Adipose tissue (tissue), 3 donors: ENCODE results near the gene ENO2. TPM values are rescaled to one million over a fixed set of nuclear protein-coding genes. Genes with fewer than 3 reads are reported as not detected.

Source experiments
- H3K27ac ChIP-seq: one replicate; pipeline ENCODE4 v1.5.1; 2013; ENCODE audit warnings: low read depth, low read length
- whole genome bisulfite sequencing, 3 donors: extraction: QIAGEN DNeasy Blood & Tissue Kit; methylation state at CpG; one replicate each; pipeline ENCODE4 v1.1.7; 2013; 5-methylcytosine and 5-hydroxymethylcytosine counted together
- polyA plus RNA-seq, 3 donors: library from polyadenylated mRNA; stranded (reverse); fragments of 200-250 nt; gene quantifications; one replicate each; pipeline ENCODE4 v1.2.3, GENCODE V29; 2013
- donor health status: healthy with polysubstance abuse.
- donor health status: Bipolar disorder and iron deficiency.
- donor health status: healthy.

ENO2 gene
- polyA plus RNA-seq, 3 donors: 2.6 to 11.9 (median 4.1) TPM

DNA sequence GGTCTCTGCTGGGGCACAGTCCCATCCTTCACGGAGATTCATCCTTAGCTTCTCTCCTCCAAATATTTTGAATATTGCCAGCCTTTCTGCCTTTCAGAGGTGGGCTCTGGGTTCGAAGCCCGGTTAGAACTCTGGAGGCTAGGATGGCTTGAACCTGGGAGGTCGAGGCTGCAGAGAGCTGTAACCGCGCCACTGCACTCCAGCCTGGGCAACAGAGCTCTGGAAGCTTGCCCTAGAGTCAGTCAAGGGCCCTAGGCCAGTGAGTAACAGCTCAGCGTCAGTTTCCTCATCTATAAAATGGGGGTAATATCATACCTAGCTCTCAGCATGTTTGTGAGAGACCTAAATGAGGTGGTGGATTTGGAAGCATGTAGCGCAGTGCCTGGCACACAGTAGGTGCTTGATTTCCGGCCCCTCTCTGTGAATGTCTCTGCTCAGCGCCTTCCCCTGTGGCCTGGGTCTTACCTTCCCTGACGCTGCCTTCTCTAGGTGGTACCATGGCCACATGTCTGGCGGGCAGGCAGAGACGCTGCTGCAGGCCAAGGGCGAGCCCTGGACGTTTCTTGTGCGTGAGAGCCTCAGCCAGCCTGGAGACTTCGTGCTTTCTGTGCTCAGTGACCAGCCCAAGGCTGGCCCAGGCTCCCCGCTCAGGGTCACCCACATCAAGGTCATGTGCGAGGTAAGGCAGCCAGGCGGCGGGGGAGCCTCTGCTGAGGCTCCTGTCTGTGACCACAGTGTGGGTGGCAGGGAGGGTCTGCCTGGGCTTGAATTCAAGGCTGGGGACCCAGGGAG, 40.1 kb downstream of the ENO2 start:
- WGBS, 3 donors: 80 to 84% (median 81%) methylated on average over 21 of the region's 21 CpGs
- H3K27ac ChIP-seq: no peak overlapping the region

DNA sequence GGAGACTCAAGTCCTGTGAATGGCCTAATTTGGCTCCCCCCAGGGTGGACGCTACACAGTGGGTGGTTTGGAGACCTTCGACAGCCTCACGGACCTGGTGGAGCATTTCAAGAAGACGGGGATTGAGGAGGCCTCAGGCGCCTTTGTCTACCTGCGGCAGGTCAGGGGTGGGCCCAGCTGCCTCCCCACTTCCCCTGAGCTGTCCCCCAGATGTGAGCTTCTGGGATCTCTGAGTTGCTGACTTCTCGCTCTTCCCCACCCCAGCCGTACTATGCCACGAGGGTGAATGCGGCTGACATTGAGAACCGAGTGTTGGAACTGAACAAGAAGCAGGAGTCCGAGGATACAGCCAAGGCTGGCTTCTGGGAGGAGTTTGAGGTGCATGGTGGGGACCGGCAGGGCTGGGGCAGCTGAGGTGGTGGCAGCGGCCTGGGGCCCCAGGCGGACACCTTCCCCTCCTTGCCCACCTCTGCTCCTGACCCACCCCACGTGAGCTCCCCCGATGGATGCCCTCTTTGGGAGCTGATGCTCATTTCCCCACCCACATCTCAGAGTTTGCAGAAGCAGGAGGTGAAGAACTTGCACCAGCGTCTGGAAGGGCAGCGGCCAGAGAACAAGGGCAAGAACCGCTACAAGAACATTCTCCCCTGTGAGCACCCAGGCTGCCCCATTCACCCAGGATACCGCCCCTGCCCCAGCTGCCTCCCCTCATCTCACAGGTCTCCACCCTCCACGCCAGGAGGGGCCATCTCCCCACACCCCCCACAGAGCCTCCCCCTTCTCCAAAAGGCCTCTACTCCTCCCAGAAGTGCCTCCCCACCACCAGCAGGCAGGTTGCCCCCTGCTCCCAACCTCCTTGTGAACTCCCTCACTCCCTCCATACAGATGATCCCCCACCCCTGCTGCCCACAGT, 41.0 kb downstream of the ENO2 start:
- H3K27ac ChIP-seq: no peak overlapping the region

DNA sequence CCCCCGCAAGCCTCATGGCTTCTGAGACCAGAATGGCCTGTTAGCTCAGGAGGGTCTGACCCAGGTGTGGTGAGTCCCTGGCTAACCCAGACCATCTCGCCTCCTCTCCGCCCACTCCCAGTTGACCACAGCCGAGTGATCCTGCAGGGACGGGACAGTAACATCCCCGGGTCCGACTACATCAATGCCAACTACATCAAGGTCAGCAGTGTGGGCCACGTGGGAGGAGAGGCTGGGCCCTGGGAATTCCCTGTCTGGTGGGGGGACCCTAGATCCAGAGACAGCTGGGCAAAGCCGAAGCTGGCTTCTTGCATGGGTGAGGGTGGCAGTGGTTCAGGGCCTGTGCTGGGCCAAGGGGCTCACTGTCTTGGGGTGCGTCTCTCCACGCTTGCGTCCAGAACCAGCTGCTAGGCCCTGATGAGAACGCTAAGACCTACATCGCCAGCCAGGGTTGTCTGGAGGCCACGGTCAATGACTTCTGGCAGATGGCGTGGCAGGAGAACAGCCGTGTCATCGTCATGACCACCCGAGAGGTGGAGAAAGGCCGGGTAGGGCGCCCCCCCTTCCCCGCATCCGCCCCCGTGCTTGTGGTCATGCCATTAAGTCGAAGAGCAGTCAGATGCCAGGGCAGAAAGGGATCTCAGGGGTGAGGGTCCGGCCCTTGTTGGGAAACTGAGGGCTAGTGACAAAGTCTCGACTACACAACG, 41.8 kb downstream of the ENO2 start:
- 72 to 84% (median 73%) methylated on average over 28 of the region's 28 CpGs for WGBS, 3 donors
- H3K27ac ChIP-seq: no peak overlapping the region

More for the DNA sequence above, 41.0 kb downstream of the ENO2 start:
- 86 to 94% (median 86%) methylated on average over 21 to 22 of the region's 22 CpGs for WGBS, 3 donors

DNA sequence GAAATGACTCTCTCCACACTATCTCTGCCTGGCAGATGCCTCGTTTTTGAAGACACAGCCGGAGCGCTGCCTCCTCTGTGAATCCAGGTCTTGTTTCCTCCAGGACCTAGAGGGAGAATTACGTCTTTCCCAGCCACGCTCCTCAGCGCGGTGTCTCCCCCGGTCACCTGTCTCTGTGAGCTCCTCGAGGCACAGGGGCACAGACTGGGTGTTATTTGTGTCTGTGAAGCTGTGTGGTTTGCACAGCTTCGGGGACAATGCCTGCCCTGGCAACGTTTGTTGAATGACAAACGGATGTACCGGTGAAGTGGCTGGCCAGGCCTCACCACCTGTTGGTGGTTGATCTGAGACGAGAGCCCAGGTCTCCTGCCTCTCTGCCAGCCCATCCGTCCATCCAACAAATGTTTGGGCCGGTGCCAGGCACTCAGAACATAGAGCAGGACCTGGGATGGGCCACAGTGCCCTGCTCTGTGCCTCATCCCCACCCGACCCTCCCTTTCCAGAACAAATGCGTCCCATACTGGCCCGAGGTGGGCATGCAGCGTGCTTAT, 42.8 kb downstream of the ENO2 start:
- H3K27ac ChIP-seq: no peak overlapping the region
- 85 to 88% (median 85%) methylated on average over 20 of the region's 20 CpGs for WGBS, 3 donors

DNA sequence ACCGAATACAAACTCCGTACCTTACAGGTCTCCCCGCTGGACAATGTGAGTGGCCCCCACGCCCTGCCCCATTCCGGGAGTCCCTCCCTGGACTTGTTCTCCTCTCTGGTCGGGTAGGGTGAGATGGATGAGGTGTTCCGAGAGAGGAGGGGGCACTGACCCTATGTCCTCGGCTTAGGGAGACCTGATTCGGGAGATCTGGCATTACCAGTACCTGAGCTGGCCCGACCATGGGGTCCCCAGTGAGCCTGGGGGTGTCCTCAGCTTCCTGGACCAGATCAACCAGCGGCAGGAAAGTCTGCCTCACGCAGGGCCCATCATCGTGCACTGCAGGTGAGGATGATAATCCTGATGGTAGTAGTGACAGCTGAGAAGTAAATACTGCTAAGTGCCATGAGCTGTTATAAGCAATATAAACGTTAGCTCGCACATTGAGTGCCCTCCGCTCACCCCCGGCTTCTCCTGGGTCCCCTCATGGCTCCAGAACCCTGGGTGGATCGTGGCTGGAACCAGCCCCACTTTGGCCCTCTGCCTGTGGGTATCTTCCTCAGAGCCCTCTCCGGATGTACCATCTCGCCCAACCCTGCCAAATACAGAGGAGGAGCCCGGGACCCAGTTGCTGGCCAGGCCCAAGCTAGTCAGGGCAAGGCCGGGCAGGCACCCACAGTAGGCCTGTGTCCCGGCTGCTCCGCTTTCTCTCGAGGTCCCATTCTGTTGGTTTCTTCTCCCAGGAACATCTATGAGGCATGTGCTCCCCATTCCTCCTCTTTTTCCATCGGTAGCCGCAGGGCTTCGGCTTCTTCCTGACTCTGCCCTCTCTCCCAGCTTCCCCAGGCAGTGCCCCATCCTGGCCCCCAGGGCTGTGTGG, 43.6 kb downstream of the ENO2 start:
- H3K27ac ChIP-seq: no peak overlapping the region

DNA sequence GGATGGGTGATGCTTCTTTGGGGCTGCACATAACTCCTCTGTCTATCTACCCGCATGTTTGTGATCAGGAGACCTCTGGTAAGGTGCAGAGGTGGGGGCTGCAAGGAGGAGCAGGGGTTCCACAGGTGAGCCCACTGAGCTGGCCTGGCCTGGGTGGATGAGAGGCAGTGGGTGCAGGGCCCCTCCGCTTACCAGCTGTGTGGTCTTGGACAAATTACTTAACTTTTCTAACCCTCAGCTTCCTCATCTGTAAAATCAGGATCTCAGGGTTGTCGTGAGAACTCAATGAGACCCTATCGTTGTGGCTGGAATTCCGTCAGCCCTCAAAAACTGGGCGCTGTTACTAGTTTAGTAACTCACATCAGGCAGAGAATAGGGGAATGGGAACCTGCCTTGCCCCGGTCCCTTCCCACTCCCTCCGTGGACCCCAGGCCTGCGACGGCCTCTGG, 44.3 kb downstream of the ENO2 start:
- 39 to 82% (median 41%) methylated on average over 10 of the region's 10 CpGs for WGBS, 3 donors
- no peak overlapping the region for H3K27ac ChIP-seq

More for the DNA sequence above, 43.6 kb downstream of the ENO2 start:
- WGBS, 3 donors: 81 to 93% (median 81%) methylated on average over 28 of the region's 28 CpGs

DNA sequence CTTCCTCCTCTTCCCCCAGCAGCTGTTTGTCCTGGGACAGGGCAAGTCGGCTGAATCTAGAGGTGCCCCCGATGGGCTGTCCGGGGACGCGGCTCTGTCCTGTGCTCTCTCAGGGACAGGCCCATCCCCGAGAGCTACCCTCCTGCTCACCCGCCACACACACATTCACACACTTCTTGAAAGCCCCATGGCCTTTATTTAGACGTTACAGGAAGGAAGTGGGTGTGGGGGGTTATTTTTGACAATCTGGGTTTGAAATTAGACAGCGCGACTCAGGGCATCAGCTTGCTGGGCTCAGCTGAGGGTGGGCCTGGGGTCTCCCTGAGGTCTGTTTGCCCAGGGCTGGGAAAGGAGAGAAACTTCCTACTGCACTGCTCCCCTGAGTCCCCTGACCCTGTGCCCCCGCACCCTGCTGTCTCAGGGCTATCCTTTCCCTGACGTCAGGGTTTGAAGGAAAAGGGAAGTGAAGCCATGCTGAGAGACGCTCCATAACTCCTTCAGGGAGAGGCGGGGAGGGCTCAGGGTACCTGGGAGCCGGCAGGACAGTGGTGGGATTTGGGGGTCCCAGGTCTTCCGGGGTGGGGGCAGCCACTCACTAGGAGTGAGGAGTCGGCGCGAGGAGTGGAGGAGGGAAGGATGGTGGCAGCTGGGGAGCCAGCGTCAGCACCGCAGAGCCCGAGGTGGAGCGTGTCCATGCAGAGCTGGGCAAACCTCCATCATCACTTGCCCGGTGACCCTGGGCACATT, 44.9 kb downstream of the ENO2 start:
- WGBS, 3 donors: 37 to 73% (median 48%) methylated on average over 23 to 24 of the region's 24 CpGs
- H3K27ac ChIP-seq: no peak overlapping the region

DNA sequence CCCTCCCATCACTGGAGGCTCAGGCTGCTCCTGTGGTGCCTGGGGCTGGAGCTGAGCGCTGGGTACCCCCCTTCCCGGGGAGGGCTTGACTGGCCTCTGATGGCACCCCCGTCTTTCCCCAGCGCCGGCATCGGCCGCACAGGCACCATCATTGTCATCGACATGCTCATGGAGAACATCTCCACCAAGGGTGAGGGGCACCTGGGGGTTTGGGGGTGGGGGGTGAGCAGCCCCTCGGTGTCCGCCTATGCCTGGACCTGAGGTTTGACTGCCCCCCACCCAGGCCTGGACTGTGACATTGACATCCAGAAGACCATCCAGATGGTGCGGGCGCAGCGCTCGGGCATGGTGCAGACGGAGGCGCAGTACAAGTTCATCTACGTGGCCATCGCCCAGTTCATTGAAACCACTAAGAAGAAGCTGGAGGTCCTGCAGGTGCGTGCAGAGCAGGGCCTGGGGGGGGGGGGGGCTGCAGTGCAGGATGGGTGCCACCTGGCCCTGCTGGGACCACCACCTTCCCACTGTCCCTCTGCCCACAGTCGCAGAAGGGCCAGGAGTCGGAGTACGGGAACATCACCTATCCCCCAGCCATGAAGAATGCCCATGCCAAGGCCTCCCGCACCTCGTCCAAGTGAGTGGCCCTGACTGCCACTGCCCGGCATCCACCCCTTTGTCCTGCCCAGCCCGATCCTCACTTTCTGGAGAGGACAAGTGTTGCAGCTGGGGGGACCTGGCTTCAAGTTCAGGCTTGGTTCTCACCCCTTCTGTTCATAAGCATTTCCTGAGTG, 45.6 kb downstream of the ENO2 start:
- 88 to 92% (median 89%) methylated on average over 25 to 26 of the region's 26 CpGs for WGBS, 3 donors
- no peak overlapping the region for H3K27ac ChIP-seq

DNA sequence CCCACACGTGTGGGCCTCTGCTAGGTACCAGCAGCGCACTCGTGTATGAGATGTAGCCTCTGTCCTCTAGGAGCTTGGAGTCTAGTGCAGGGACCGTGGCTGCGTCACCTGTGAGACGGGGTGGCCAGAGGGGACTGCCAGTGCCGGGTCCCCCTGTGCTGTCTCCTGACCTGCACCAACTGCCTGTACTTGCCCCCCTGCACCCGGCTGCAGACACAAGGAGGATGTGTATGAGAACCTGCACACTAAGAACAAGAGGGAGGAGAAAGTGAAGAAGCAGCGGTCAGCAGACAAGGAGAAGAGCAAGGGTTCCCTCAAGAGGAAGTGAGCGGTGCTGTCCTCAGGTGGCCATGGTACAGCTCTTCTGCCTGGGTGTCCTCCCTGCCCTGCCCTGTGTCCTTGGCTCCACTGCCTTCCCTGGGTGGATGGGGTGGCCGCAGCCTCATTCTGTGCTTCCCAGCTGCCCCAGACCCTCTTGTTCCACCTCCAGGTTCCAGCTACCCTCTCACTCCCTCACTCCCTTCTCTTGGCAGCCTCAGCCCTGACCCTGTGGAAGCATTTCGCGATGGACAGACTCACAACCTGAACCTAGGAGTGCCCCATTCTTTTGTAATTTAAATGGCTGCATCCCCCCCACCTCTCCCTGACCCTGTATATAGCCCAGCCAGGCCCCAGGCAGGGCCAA, 46.4 kb downstream of the ENO2 start:
- no peak overlapping the region for H3K27ac ChIP-seq
- 76 to 82% (median 76%) methylated on average over 13 of the region's 13 CpGs for WGBS, 3 donors

DNA sequence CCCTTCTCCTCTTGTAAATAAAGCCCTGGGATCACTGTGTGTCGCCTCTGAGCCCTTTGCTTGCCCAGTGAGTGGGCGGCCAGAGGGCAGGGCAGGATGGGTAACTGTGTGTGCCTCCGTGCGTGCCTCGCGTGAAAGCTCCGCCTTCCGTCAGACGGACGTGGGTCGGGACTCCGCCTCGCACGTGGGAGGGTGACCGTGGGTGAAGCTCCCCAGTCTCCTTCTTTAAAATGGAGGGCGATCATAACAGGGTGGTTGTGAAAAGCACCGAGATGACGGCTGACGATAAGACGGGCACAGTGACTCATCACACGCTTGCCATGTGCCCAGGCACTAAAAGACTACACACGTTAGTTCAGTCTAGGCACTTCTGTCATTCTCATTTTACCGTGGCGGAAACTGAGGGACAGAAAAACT, 46.9 kb downstream of the ENO2 start:
- H3K27ac ChIP-seq: no peak overlapping the region
- WGBS, 3 donors: 31 to 36% (median 35%) methylated on average over 24 of the region's 24 CpGs

DNA sequence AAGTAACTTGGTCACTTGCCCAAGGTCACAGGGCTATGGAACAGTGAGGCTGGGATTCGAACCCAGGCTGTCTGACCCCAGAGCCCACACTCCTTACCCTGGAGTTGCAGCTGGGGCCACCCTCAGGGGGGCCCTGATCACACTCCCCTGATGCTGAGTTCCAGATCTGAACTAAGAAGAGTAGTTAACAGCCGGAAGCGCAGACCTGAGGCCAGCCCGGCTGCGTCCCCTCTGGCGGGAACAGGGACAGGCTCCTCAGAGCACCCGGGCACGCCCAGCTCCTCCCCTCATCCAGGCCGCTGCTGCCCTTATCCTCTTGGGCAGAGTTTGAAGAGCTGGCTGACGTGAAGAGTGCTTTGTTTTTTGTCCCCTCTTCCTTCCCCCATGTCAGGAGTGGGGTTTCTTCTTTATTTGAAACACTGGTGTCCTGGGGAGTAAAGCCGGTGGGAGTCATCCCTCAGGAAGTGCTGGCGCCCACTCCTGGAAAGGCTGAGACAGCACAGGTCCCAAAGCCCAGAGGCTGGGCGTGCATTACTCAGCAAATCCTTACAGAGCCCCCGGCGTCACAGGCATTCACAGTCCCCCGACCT, 47.4 kb downstream of the ENO2 start:
- H3K27ac ChIP-seq: no peak overlapping the region
- WGBS, 3 donors: 6 to 10% (median 7%) methylated on average over 16 of the region's 16 CpGs

DNA sequence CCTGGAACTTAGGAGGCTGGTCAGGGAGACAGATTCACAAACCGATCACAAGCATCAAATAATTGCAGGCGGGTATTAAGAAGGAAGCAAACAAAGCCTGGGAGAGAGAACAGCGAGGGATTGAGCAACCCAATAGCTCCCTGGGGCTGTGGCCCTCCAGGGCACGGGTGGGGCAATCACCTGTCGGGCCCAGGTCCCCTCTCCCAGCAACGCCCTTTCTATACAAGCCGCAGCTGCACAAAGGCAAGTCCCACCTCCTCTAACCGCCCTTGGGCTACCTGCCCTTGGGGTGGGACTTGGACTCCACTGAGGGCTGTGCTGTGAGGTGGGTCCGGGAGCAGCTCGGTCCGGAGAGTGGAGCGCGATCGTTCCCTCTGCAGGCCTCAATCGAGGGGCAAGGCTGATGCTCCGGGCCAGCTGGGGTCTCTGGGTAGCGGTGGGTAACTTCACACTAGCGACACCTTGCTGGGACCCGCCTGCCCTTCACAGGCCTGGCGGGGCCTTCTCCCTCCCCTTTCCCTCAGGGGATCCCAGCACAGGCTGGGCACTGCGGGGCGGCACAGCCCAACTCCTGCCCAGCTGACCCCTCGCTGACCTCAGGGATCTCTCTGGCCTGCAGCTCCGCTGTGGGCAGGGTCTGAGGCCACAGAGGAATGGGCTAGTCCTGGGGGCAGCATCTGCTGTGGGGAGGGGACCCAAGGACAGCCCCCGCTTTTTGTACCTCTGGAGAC, 48.1 kb downstream of the ENO2 start:
- WGBS, 3 donors: 12 to 64% (median 61%) methylated on average over 21 to 25 of the region's 25 CpGs
- H3K27ac ChIP-seq: no peak overlapping the region

DNA sequence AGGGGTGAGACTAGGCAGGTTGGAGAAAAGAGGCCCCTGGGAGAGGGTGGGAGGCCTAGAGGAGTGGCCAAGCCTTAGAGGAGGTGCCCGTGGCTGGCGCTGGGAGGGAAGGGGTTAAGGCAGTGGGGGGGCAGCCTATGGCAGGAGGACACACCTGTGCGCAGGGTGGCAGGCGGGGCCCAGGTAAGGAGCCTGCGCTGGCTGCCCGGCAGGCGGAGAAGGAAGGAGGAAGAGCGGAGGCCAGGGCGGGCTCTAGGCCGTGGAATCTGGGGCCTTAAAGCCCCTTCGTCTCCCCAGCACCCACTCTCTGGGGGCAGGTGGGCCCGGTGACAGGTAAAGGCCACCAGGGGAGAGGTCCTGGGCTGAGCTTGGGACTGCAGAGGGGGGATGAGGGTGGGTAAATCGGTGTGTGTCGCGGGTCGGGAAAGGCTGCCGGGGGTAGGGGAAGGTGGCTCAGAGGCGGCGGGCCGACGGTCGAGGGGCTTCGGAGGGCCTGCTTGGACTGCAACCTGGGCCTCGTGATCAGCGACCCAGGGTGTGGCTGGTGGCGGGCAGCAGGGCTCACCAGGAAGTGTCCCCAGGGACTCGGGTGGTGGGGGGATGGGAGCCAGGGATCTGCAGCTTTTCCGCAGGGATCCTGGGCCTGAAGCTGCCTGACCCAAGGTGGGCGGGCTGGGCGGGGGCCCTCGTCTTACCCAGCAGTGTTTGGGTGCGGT, 48.8 kb downstream of the ENO2 start:
- whole genome bisulfite sequencing, 3 donors: 16 to 81% (median 79%) methylated on average over 27 to 32 of the region's 32 CpGs

DNA sequence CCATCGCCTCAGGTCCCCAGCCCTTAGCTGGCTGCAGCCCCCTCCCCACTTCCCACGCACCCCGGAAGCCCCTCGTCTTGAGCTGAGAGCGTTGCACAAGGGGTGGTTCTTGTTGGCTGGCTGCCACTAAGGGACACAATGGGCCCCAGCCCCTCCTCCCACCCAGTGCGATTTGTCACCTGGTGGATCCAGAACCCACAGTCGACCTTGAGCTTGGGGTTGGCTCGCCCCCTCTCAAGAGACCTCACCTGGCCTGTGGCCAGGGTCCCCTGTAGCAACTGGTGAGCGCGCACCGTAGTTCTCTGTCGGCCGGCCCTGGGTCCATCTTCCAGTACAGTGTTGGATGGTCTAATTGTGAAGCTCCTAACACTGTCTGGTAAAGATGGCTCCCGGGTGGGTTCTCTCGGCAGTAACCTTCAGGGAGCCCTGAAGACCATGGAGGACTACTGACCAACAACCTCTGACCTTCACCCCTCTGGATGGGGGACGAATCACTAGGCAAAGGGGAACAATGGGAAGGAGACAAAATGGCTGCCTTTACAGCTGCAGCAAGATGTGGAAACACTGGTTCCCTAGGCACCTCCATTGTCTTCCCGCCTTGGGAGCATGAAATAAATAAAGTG, 49.5 kb downstream of the ENO2 start:
- WGBS, 3 donors: 16 to 69% (median 66%) methylated on average over 17 of the region's 17 CpGs

More for the DNA sequence above, 48.8 kb downstream of the ENO2 start:
- no peak overlapping the region for H3K27ac ChIP-seq

More for the DNA sequence above, 49.5 kb downstream of the ENO2 start:
- H3K27ac ChIP-seq: no peak overlapping the region
